HL-60 (cell line): ENCODE measurements around the gene FBXO15.

Experiments
- DNase-seq, 2 experiments: peaks; one replicate each; pipeline ENCODE4 v3.0.0-alpha.2; 2010 to 2020; ENCODE audit warnings: low read depth in 1 of 2, low spot score in 1 of 2
- H3K27ac ChIP-seq: fragments of 250-450 bp; sonication (Bioruptor Pico); replicated peaks from 2 replicates; pipeline ENCODE4 v1.5.1; 2020; ENCODE audit warnings: mild to moderate bottlenecking, moderate library complexity
- H3K27me3 ChIP-seq: fragments of 250-450 bp; sonication (Bioruptor Pico); 2 replicates; pipeline ENCODE4 v1.5.1; 2021; ENCODE audit warnings: mild to moderate bottlenecking, moderate library complexity; ENCODE audit not compliant: insufficient read depth, poor library complexity, severe bottlenecking
- H3K4me3 ChIP-seq: replicated peaks from 2 replicates; pipeline ENCODE4 v1.5.1; 2011; ENCODE audit warnings: mild to moderate bottlenecking, control low read depth, low read length; ENCODE audit not compliant: insufficient read depth
- GABPA ChIP-seq: IDR thresholded peaks from 2 replicates; pipeline ENCODE4 v1.6.1; 2012; ENCODE audit warnings: low read depth
- POLR2AphosphoS5 ChIP-seq: IDR thresholded peaks from 2 replicates; pipeline ENCODE4 v1.6.1; 2012; ENCODE audit warnings: low read depth
- SPI1 ChIP-seq: IDR thresholded peaks from 2 replicates; pipeline ENCODE4 v1.6.1; 2012; ENCODE audit warnings: low read depth, mild to moderate bottlenecking, borderline replicate concordance
- long read RNA-seq: library from polyadenylated mRNA; unstranded; transcript quantifications from one replicate; pipeline ENCODE4 v2.0.0, GENCODE V29; 2020
- TF ChIP-seq, protein P1 (sequence below): IDR thresholded peaks from 2 replicates; pipeline ENCODE4 v1.6.1; 2012; ENCODE audit warnings: low read depth; ENCODE audit not compliant: insufficient replicate concordance
- TF ChIP-seq, protein P2 (sequence below): IDR thresholded peaks from one replicate; pipeline ENCODE4 v1.5.1; 2011; ENCODE audit warnings: low read length, control low read depth, inconsistent platforms; ENCODE audit not compliant: insufficient read depth

The FBXO15 gene, protein sequence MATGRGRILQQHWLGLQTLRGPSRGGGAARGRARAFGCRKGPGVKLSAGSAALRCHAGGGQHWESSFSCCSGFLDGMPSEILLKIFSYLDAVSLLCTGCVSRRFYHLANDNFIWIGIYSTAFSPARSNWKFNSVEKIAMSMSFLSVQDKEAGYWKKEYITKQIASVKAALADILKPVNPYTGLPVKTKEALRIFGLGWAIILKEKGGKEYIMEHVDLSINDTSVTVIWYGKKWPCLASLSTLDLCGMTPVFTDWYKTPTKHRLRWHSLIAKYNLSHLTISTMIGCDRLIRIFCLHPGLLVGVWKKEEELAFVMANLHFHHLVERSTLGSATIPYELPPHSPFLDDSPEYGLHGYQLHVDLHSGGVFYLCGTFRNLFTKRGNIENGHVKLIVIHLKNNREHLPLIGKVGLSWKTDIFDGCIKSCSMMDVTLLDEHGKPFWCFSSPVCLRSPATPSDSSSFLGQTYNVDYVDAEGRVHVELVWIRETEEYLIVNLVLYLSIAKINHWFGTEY
- long read RNA-seq, partial matches to known transcripts, result 1 of 3 reads
- long read RNA-seq, other reads (novel, unspliced or antisense), result 1 of 3 reads

GRCh38 chr18:74147779-74148542, at the start of gene FBXO15, which contains the start of gene TIMM21:
FBXO15 (minus strand) TSS chr18:74147834; CDS start chr18:74147785, 49 bp downstream.
TIMM21 (plus strand) TSS chr18:74148523; CDS start chr18:74148809, 286 bp downstream.
- DNase-seq, result peak; percentile 98 to 99
- Histone ChIP-seq H3K27ac (peak within 1 kb of the TSS; percentile 96), H3K4me3 (peak within 1 kb of the TSS; percentile 62), H3K27me3 (no peaks in the 10 kb centered on the region)
- TF ChIP-seq, protein P1, sequence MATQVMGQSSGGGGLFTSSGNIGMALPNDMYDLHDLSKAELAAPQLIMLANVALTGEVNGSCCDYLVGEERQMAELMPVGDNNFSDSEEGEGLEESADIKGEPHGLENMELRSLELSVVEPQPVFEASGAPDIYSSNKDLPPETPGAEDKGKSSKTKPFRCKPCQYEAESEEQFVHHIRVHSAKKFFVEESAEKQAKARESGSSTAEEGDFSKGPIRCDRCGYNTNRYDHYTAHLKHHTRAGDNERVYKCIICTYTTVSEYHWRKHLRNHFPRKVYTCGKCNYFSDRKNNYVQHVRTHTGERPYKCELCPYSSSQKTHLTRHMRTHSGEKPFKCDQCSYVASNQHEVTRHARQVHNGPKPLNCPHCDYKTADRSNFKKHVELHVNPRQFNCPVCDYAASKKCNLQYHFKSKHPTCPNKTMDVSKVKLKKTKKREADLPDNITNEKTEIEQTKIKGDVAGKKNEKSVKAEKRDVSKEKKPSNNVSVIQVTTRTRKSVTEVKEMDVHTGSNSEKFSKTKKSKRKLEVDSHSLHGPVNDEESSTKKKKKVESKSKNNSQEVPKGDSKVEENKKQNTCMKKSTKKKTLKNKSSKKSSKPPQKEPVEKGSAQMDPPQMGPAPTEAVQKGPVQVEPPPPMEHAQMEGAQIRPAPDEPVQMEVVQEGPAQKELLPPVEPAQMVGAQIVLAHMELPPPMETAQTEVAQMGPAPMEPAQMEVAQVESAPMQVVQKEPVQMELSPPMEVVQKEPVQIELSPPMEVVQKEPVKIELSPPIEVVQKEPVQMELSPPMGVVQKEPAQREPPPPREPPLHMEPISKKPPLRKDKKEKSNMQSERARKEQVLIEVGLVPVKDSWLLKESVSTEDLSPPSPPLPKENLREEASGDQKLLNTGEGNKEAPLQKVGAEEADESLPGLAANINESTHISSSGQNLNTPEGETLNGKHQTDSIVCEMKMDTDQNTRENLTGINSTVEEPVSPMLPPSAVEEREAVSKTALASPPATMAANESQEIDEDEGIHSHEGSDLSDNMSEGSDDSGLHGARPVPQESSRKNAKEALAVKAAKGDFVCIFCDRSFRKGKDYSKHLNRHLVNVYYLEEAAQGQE, result peak; percentile 49
- TF ChIP-seq SPI1, result no peak
- TF ChIP-seq POLR2AphosphoS5, result peak; percentile 87
- TF ChIP-seq GABPA, result peak; percentile 44; the same call in 1 of the 2 replicates

DNA sequence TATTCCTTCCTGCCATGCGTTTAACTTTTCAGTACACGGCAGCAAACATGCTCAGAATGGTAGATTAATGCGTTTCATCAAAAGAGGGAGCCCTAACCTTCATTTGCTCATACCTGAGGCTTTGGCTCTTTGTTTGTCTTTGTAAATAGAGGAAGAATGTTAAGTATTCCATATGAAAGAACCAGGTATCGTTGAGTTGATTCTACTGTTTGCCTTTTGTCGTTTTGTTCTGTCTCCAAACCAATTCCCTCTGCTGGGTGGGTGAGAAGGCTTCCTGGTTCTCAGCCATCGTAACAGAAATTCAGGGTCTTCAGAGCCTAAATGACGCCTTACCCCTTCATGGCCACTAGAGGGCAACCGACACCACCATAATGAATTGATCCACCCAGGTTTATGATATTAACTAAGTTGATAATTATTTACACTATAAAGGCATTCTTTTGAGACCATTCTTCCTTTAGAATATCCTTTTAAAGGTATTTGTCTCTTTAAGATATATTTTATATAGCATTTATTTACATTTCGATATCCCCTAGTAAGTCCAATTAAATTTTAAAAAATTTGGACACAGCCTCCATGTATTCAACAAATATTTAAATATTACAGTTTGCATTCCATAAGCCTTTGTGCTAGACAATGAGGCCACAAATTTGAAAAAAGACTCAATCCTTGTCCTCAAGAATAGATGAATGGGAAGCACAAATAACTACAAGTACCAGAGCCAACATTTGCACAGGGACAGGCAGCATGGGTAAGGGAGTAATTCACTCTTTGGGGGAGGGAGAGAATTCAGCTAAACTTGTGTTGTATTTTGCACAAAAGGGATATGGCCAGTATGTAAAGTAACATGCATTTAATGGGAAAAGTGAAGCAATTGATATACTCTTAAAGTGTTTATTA, 48.8 kb upstream of the FBXO15 start:
- peak; percentile 27 to 58 for DNase-seq
- TF ChIP-seq, protein P1, result no peak
- TF ChIP-seq, protein P2, sequence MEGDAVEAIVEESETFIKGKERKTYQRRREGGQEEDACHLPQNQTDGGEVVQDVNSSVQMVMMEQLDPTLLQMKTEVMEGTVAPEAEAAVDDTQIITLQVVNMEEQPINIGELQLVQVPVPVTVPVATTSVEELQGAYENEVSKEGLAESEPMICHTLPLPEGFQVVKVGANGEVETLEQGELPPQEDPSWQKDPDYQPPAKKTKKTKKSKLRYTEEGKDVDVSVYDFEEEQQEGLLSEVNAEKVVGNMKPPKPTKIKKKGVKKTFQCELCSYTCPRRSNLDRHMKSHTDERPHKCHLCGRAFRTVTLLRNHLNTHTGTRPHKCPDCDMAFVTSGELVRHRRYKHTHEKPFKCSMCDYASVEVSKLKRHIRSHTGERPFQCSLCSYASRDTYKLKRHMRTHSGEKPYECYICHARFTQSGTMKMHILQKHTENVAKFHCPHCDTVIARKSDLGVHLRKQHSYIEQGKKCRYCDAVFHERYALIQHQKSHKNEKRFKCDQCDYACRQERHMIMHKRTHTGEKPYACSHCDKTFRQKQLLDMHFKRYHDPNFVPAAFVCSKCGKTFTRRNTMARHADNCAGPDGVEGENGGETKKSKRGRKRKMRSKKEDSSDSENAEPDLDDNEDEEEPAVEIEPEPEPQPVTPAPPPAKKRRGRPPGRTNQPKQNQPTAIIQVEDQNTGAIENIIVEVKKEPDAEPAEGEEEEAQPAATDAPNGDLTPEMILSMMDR, result peak; percentile 87
- H3K27me3 ChIP-seq, result peaks cover 5% of the 10 kb centered on the region
- H3K27ac ChIP-seq, result no peak overlapping the region
- H3K4me3 ChIP-seq, result no peak overlapping the region

DNA sequence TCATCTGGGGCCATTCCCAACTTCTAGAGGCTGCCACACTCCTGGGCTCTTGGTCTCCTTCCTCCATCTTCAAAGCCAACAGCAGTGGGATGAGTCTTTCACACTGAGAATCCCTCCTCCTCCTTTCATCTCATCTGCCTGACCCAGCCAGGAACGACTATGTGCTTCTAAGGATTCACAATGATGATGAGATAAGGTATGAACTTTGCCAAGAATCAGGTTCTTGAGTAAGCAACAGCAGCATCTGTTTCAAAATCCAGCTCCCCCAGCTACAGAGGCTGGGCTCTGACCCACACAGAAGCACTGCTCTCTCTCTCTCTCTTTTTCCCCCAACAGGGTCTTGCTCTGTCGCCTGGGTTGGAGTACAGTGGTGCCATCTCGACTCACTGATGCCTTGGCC, 47.1 kb upstream of the FBXO15 start:
- TF ChIP-seq, protein P2, result no peak
- no peak for TF ChIP-seq SPI1
- no peak for TF ChIP-seq POLR2AphosphoS5
- TF ChIP-seq, protein P1, result no peak
- no peak for TF ChIP-seq GABPA
- DNase-seq, result no peak

More for the DNA sequence above, 47.1 kb upstream of the FBXO15 start:
- no peak overlapping the region for H3K27ac ChIP-seq
- peaks cover 5% of the 10 kb centered on the region for H3K27me3 ChIP-seq
- H3K4me3 ChIP-seq, result no peak overlapping the region
